ENCODE data around the gene EFNA5. TPM values are rescaled to one million over a fixed set of nuclear protein-coding genes. Genes with fewer than 3 reads are reported as not detected.

The EFNA5 gene
- total and polyA plus RNA-seq, 2 of the 13 experiments (the other 11 are each of a cell fraction or from before 2014, with no cell fraction given), result not detected

DNA sequence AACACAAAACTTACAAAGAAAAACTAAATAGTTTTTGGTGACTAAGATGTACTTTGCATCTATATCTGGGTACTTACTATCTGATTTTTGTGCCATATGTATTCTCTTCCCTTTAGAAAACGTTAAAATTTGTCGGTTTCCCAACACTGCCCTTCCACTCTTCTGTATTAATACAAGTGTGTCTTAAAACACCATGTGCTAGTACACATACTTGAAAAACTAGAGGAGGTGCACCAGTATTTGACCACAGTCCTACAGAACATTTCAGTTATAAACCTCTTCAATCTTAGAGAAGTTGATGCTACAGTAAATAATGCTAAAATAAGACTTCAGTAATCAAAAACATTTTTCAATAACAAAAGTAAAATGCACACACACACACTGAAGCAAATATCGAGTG is 251.2 kb downstream of the EFNA5 start:
- Histone ChIP-seq H3K27me3 (ENCODE audit: control insufficient read depth in 1 of 2, insufficient read depth in 2 of 2, low read length in 2 of 2) (no peaks in the 10 kb centered on the region), H3K4me2 (ENCODE audit: low read depth, low read length) (no peak overlapping the region), H2AFZ (ENCODE audit: low read length) (no peak overlapping the region), H3K4me3 (replicated peaks in 1 of 3; ENCODE audit: insufficient read depth in 1 of 3, low read depth in 2 of 3, low read length in 3 of 3) (no peak overlapping the region), H4K20me1 (ENCODE audit: insufficient read depth, low read length) (no peaks in the 10 kb centered on the region), H3K79me2 (ENCODE audit: insufficient read depth, low read length) (no peaks in the 10 kb centered on the region), H3K4me1 (ENCODE audit: insufficient read depth, low read length) (no peaks in the 10 kb centered on the region), H3K36me3 (replicated peaks in 1 of 2; ENCODE audit: control insufficient read depth in 1 of 2, insufficient read depth in 2 of 2, low read length in 2 of 2) (no peaks in the 10 kb centered on the region), H3K9ac (ENCODE audit: insufficient read depth, low read depth, low read length) (no peak overlapping the region), H3K27ac (ENCODE audit: extremely low read length, insufficient read depth, low read length) (no peak overlapping the region), H3K9me3 (ENCODE audit: low read length) (no peaks in the 10 kb centered on the region)
- ATAC-seq, result no peak
- ChIA-PET CTCF (ENCODE audit: low intra/inter-chr PET ratio, low total read pairs) (no interaction called here), POLR2A (no interaction called here)
- DNase-seq (ENCODE audit: low spot score), result no peak
- no TSS peak for BruUV-seq (replicated peaks)
- intact Hi-C loops (cut with micrococcal nuclease; ENCODE audit: unreplicated experiment) (no loop called here), in situ Hi-C loops (cut with HindIII; ENCODE audit: extremely low pct_ligation_motif_present, low pct_unique_long_range_greater_than_20kb) (no loop called here)
- no peak for FAIRE-seq
- TF ChIP-seq MBNL3 (CRISPR knock-in tag; conservative IDR thresholded peaks at IDR 0.05) (no peak), HNF4A (CRISPR knock-in tag; IDR thresholded peaks at IDR 0.05) (no peak), ZNF282 (IDR thresholded peaks at IDR 0.05; ENCODE audit: partially characterized antibody) (no peak)
- TF ChIP-seq, protein P1, sequence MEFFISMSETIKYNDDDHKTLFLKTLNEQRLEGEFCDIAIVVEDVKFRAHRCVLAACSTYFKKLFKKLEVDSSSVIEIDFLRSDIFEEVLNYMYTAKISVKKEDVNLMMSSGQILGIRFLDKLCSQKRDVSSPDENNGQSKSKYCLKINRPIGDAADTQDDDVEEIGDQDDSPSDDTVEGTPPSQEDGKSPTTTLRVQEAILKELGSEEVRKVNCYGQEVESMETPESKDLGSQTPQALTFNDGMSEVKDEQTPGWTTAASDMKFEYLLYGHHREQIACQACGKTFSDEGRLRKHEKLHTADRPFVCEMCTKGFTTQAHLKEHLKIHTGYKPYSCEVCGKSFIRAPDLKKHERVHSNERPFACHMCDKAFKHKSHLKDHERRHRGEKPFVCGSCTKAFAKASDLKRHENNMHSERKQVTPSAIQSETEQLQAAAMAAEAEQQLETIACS (CRISPR knock-in tag; IDR thresholded peaks at IDR 0.05), result no peak
- TF ChIP-seq, protein P2, sequence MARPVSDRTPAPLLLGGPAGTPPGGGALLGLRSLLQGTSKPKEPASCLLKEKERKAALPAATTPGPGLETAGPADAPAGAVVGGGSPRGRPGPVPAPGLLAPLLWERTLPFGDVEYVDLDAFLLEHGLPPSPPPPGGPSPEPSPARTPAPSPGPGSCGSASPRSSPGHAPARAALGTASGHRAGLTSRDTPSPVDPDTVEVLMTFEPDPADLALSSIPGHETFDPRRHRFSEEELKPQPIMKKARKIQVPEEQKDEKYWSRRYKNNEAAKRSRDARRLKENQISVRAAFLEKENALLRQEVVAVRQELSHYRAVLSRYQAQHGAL (CRISPR knock-in tag; IDR thresholded peaks at IDR 0.05; ENCODE audit: not compliant biosample characterization), result no peak
- WGBS (ENCODE audit: low lambda C conversion rate), result 0% methylated on average over 3 of the region's 3 CpGs

DNA sequence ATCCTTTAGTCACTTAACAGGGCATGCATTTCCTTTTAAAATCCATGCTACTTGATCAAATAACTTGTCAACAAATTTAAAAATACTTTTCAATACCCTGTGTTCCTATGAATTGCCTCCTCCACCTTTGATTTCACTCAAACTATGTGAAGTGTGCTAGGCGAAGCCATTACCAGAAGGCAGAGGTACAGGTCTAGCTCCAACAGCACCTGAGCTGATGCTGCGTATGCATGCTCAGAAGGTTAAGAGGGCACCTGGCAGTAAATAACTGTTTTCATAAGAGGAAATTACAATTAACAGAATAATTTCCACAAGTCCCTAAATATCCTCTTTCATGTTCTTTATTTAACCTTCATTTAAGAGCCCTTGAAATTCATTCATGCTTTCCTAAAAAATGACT is 251.8 kb downstream of the EFNA5 start:
- 7% methylated on average over 2 of the region's 2 CpGs for WGBS (ENCODE audit: low lambda C conversion rate)
- intact Hi-C loops (cut with micrococcal nuclease; ENCODE audit: unreplicated experiment) (no loop called here), in situ Hi-C loops (cut with HindIII; ENCODE audit: extremely low pct_ligation_motif_present, low pct_unique_long_range_greater_than_20kb) (no loop called here)
- no peaks in the 10 kb centered on the region for H4K20me1 ChIP-seq (ENCODE audit: insufficient read depth, low read length)
- H3K36me3 ChIP-seq (replicated peaks in 1 of 2; ENCODE audit: control insufficient read depth in 1 of 2, insufficient read depth in 2 of 2, low read length in 2 of 2), result no peaks in the 10 kb centered on the region
- no peaks in the 10 kb centered on the region for H3K4me1 ChIP-seq (ENCODE audit: insufficient read depth, low read length)
- TF ChIP-seq ZFP37 (CRISPR knock-in tag; IDR thresholded peaks at IDR 0.05; ENCODE audit: borderline replicate concordance) (no peak), KDM2A (CRISPR knock-in tag; IDR thresholded peaks at IDR 0.05; ENCODE audit: borderline replicate concordance, low read depth) (no peak)
- H3K9me3 ChIP-seq (ENCODE audit: low read length), result no peaks in the 10 kb centered on the region
- BruUV-seq (replicated peaks), result no TSS peak
- H3K79me2 ChIP-seq (ENCODE audit: insufficient read depth, low read length), result no peaks in the 10 kb centered on the region
- no peak for DNase-seq (ENCODE audit: low spot score)
- no peak overlapping the region for H3K27ac ChIP-seq (ENCODE audit: extremely low read length, insufficient read depth, low read length)
- H3K27me3 ChIP-seq (ENCODE audit: control insufficient read depth in 1 of 2, insufficient read depth in 2 of 2, low read length in 2 of 2), result no peaks in the 10 kb centered on the region
- no peak for ATAC-seq
- no peak for FAIRE-seq
- no peak overlapping the region for H2AFZ ChIP-seq (ENCODE audit: low read length)
- H3K9ac ChIP-seq (ENCODE audit: insufficient read depth, low read depth, low read length), result no peak overlapping the region
- CTCF ChIA-PET (ENCODE audit: low intra/inter-chr PET ratio, low total read pairs), result no interaction called here
- POLR2A ChIA-PET, result no interaction called here
- no peak overlapping the region for H3K4me2 ChIP-seq (ENCODE audit: low read depth, low read length)
- H3K4me3 ChIP-seq (replicated peaks in 1 of 3; ENCODE audit: insufficient read depth in 1 of 3, low read depth in 2 of 3, low read length in 3 of 3), result no peak overlapping the region

Data from HepG2 (cell line).